Measurements from ENCODE around the gene OR2Z1. TPM values are rescaled to one million over a fixed set of nuclear protein-coding genes. Genes with fewer than 3 reads are reported as not detected.

OR2Z1 gene
- total and polyA plus RNA-seq, 2 experiments from 2014 or later, result not detected

DNA sequence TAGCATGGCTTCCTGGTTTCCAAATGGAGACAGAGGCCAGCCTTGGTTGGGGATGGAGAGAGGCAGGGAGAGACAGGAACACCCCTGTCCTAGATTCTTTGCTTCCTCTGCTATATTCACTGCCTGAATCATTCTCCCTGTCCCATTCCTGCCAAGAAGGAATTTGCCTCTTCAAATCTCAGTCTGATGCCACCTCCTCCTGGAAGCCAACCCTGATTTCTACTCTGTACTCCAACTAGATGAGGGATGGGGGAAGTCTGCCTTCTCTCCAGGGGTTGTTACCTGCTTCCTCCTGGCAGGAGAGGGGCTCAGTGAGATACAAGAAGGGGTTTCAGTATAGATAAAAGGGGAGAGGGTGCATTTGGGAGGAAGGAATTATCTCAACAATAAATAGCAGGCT lies 21.5 kb upstream of the OR2Z1 start (continued):
- TF ChIP-seq, protein P1, sequence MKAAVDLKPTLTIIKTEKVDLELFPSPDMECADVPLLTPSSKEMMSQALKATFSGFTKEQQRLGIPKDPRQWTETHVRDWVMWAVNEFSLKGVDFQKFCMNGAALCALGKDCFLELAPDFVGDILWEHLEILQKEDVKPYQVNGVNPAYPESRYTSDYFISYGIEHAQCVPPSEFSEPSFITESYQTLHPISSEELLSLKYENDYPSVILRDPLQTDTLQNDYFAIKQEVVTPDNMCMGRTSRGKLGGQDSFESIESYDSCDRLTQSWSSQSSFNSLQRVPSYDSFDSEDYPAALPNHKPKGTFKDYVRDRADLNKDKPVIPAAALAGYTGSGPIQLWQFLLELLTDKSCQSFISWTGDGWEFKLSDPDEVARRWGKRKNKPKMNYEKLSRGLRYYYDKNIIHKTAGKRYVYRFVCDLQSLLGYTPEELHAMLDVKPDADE (IDR thresholded peaks at IDR 0.05), result no peak
- no peak for TF ChIP-seq NANOG (IDR thresholded peaks at IDR 0.05; ENCODE audit: borderline replicate concordance)

DNA sequence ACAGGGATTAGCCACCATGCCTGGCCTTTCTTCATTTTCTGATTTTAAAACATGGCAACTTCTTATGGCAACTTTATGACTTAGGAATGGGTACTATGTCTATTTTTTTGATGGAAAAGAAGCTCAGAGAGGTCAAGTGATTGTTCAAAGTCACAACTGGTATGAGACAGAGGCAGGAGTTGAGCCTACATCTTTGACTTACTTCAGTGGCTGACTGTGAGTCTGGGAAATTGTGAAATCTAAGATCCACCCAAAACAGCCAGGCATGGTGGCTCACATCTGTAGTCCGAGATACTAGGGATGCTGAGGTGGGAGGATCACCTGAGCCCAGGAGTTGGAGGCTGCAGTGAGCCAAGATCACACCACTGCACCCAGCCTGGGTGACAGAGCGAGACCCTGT lies 20.5 kb upstream of the OR2Z1 start:
- H3K27ac Mint-ChIP-seq, result no peak overlapping the region
- no peak for ATAC-seq
- Histone ChIP-seq H3K27me3 (ENCODE audit: insufficient read depth) (peaks cover 6% of the 10 kb centered on the region), H3K79me2 (replicated peaks; ENCODE audit: insufficient read depth) (no peaks in the 10 kb centered on the region), H3K4me3 (no peak overlapping the region), H3K4me2 (no peak overlapping the region), H3F3A (replicated peaks; ENCODE audit: low read depth) (no peaks in the 10 kb centered on the region), H3K4me1 (ENCODE audit: insufficient read depth) (no peaks in the 10 kb centered on the region), H2AFZ (no peak overlapping the region), H3K9me2 (ENCODE audit: insufficient read depth) (no peaks in the 10 kb centered on the region), H3K27ac (ENCODE audit: low read depth) (no peak overlapping the region), H4K20me1 (replicated peaks; ENCODE audit: insufficient read depth) (no peaks in the 10 kb centered on the region), H3K36me3 (ENCODE audit: insufficient read depth) (no peaks in the 10 kb centered on the region)
- H3K9me3 Mint-ChIP-seq, result peaks cover 94% of the 10 kb centered on the region
- no peaks in the 10 kb centered on the region for H3K4me1 Mint-ChIP-seq
- H3K4me3 Mint-ChIP-seq, result no peak overlapping the region
- no peak for DNase-seq (ENCODE audit: low spot score)
- peaks cover 10% of the 10 kb centered on the region for H3K27me3 Mint-ChIP-seq (ENCODE audit: insufficient read depth, low read depth, poor library complexity)
- peaks cover 22% of the 10 kb centered on the region for H3K36me3 Mint-ChIP-seq (ENCODE audit: low read depth)
- TF ChIP-seq ZNF331 (CRISPR knock-in tag; IDR thresholded peaks at IDR 0.05; ENCODE audit: low read depth) (no peak), NANOG (IDR thresholded peaks at IDR 0.05; ENCODE audit: borderline replicate concordance) (no peak), POLR2AphosphoS5 (IDR thresholded peaks at IDR 0.05; ENCODE audit: low read depth) (no peak), EZH2 (IDR thresholded peaks at IDR 0.05; ENCODE audit: low read depth, unreplicated experiment) (no peak), JUNB (IDR thresholded peaks at IDR 0.05; ENCODE audit: unreplicated experiment) (no peak), EZH2phosphoT487 (IDR thresholded peaks at IDR 0.05; ENCODE audit: unreplicated experiment) (no peak), ZNF114 (CRISPR knock-in tag; IDR thresholded peaks at IDR 0.05) (no peak), CREB1 (CRISPR knock-in tag; IDR thresholded peaks at IDR 0.05; ENCODE audit: low read depth) (no peak), STAT1 (IDR thresholded peaks at IDR 0.05; ENCODE audit: unreplicated experiment) (no peak)
- TF ChIP-seq, protein P2, sequence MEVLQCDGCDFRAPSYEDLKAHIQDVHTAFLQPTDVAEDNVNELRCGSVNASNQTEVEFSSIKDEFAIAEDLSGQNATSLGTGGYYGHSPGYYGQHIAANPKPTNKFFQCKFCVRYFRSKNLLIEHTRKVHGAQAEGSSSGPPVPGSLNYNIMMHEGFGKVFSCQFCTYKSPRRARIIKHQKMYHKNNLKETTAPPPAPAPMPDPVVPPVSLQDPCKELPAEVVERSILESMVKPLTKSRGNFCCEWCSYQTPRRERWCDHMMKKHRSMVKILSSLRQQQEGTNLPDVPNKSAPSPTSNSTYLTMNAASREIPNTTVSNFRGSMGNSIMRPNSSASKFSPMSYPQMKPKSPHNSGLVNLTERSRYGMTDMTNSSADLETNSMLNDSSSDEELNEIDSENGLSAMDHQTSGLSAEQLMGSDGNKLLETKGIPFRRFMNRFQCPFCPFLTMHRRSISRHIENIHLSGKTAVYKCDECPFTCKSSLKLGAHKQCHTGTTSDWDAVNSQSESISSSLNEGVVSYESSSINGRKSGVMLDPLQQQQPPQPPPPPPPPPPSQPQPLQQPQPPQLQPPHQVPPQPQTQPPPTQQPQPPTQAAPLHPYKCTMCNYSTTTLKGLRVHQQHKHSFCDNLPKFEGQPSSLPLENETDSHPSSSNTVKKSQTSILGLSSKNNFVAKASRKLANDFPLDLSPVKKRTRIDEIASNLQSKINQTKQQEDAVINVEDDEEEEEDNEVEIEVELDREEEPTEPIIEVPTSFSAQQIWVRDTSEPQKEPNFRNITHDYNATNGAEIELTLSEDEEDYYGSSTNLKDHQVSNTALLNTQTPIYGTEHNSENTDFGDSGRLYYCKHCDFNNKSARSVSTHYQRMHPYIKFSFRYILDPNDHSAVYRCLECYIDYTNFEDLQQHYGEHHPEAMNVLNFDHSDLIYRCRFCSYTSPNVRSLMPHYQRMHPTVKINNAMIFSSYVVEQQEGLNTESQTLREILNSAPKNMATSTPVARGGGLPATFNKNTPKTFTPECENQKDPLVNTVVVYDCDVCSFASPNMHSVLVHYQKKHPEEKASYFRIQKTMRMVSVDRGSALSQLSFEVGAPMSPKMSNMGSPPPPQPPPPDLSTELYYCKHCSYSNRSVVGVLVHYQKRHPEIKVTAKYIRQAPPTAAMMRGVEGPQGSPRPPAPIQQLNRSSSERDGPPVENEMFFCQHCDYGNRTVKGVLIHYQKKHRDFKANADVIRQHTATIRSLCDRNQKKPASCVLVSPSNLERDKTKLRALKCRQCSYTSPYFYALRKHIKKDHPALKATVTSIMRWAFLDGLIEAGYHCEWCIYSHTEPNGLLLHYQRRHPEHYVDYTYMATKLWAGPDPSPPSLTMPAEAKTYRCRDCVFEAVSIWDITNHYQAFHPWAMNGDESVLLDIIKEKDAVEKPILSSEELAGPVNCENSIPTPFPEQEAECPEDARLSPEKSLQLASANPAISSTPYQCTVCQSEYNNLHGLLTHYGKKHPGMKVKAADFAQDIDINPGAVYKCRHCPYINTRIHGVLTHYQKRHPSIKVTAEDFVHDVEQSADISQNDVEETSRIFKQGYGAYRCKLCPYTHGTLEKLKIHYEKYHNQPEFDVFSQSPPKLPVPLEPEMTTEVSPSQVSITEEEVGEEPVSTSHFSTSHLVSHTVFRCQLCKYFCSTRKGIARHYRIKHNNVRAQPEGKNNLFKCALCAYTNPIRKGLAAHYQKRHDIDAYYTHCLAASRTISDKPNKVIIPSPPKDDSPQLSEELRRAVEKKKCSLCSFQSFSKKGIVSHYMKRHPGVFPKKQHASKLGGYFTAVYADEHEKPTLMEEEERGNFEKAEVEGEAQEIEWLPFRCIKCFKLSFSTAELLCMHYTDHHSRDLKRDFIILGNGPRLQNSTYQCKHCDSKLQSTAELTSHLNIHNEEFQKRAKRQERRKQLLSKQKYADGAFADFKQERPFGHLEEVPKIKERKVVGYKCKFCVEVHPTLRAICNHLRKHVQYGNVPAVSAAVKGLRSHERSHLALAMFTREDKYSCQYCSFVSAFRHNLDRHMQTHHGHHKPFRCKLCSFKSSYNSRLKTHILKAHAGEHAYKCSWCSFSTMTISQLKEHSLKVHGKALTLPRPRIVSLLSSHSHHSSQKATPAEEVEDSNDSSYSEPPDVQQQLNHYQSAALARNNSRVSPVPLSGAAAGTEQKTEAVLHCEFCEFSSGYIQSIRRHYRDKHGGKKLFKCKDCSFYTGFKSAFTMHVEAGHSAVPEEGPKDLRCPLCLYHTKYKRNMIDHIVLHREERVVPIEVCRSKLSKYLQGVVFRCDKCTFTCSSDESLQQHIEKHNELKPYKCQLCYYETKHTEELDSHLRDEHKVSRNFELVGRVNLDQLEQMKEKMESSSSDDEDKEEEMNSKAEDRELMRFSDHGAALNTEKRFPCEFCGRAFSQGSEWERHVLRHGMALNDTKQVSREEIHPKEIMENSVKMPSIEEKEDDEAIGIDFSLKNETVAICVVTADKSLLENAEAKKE (CRISPR knock-in tag; IDR thresholded peaks at IDR 0.05), result no peak
- TF ChIP-seq, protein P1 (IDR thresholded peaks at IDR 0.05), result no peak
- TF ChIP-seq, protein P3, sequence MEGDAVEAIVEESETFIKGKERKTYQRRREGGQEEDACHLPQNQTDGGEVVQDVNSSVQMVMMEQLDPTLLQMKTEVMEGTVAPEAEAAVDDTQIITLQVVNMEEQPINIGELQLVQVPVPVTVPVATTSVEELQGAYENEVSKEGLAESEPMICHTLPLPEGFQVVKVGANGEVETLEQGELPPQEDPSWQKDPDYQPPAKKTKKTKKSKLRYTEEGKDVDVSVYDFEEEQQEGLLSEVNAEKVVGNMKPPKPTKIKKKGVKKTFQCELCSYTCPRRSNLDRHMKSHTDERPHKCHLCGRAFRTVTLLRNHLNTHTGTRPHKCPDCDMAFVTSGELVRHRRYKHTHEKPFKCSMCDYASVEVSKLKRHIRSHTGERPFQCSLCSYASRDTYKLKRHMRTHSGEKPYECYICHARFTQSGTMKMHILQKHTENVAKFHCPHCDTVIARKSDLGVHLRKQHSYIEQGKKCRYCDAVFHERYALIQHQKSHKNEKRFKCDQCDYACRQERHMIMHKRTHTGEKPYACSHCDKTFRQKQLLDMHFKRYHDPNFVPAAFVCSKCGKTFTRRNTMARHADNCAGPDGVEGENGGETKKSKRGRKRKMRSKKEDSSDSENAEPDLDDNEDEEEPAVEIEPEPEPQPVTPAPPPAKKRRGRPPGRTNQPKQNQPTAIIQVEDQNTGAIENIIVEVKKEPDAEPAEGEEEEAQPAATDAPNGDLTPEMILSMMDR (conservative IDR thresholded peaks at IDR 0.05; ENCODE audit: low read depth in 2 of 2), result no peak
